Ascending aorta (tissue), 2 donors: ENCODE results near the gene DDX10. TPM values are rescaled to one million over a fixed set of nuclear protein-coding genes. Genes with fewer than 3 reads are reported as not detected.

Experiments used
- DNase-seq, 2 donors: peaks; one replicate each; pipeline ENCODE4 v3.0.0-alpha.2; 2019; ENCODE audit warnings: low spot score in 2 of 2
- H3K27ac ChIP-seq, 2 donors: fragments of 200-600 bp; sonication (generic); one replicate each; pipeline ENCODE4 v1.5.1; 2016 to 2017; ENCODE audit warnings: mild to moderate bottlenecking in 1 of 2
- H3K27me3 ChIP-seq: fragments of 200-600 bp; sonication (generic); one replicate; pipeline ENCODE4 v1.5.1; 2017
- H3K36me3 ChIP-seq, 2 donors: fragments of 200-600 bp; sonication (generic); one replicate each; pipeline ENCODE4 v1.5.1; 2016
- H3K4me1 ChIP-seq, 2 donors: fragments of 200-600 bp; sonication (generic); one replicate each; pipeline ENCODE4 v1.5.1; 2016 to 2017; ENCODE audit warnings: mild to moderate bottlenecking in 1 of 2
- H3K4me3 ChIP-seq, 2 donors: fragments of 200-600 bp; sonication (generic); one replicate each; pipeline ENCODE4 v1.5.1; 2016 to 2017; ENCODE audit warnings: mild to moderate bottlenecking in 1 of 2
- H3K9me3 ChIP-seq, 2 donors: fragments of 200-600 bp; sonication (generic); one replicate each; pipeline ENCODE4 v1.5.1; 2016
- CTCF ChIP-seq, 3 experiments: fragments of 200-600 bp in 2 of 3; fragments of 450-650 bp in 1 of 3; sonication (generic) in 2 of 3; IDR thresholded peaks; one replicate each; pipeline ENCODE4 v1.5.1; 2016 to 2019; ENCODE audit warnings: antibody characterized with exemption in 3 of 3, mild to moderate bottlenecking in 1 of 3, moderate library complexity in 1 of 3
- intact Hi-C: fragments of 100-400 bp; cut with DNase I; formaldehyde crosslinking; loops from one replicate; pipeline ENCODE4 v1.15.1; 2023
- total RNA-seq: library from RNA; depleted of rRNA; stranded (reverse); fragments of >200 nt; gene quantifications from one replicate; pipeline ENCODE4 v1.1.0, GENCODE V29; 2016

Gene DDX10
- total RNA-seq, 1 donor from 2014 or later: 21.9 TPM

DNA sequence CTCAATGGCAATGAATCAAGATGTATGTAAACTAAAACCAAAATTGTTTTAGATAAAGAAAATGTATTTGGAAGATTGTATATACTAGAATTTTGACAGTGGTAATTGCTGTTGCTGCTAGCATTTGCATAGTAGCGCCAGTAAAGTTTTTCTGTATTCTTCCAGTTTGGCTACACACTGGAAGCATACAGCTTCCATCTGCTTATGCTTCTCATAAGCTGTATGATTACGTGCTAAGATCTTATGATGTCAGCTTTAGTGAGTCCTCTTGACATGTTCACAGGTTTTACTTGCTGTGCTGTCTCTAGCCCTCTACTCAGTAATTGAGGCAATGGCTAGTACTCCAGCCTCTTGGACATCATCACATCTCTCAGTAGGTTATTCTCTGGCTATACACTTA is 256.3 kb downstream of the DDX10 start:
- H3K4me1 ChIP-seq: no peaks in the 10 kb centered on the region
- no peak for TF ChIP-seq CTCF (IDR thresholded peaks at IDR 0.05)
- H3K4me3 ChIP-seq: no peak overlapping the region
- H3K27me3 ChIP-seq: no peaks in the 10 kb centered on the region
- peaks cover 0 to 6% of the 10 kb centered on the region in 2 donors for H3K36me3 ChIP-seq
- H3K9me3 ChIP-seq: no peaks in the 10 kb centered on the region
- H3K27ac ChIP-seq: no peak overlapping the region
- intact Hi-C loops: no loop called here
- DNase-seq: no peak

- Histone ChIP-seq H3K9me3 (no peaks in the 10 kb centered on the region), H3K27ac (no peak overlapping the region), H3K4me1 (no peaks in the 10 kb centered on the region), H3K36me3 (peaks cover 0 to 6% of the 10 kb centered on the region in 2 donors), H3K27me3 (no peaks in the 10 kb centered on the region), H3K4me3 (no peak overlapping the region)
- TF ChIP-seq CTCF (IDR thresholded peaks at IDR 0.05): no peak
- DNase-seq: no peak
- intact Hi-C loops: no loop called here
Measured at GRCh38 chr11:108922241-108922640, 257.4 kb downstream of the DDX10 start.

DNA sequence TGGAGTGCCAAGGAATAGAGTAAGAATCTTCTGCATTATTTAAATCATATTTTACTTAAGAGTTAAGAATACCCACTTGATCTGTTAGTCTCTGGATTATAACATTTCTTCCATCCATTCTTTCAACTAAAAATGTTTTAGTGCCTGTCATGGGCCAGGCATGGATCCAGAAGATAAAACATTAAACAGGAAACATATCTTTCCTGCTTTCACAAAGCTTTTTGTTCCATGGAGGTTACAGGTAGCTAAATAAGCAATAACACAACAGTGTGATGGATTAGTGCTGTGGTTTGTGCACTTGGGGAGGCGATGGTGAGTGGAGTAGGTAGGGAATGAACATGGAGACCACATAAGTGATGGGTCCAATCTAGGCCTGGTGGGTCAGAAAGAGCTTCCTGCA is 258.5 kb downstream of the DDX10 start:
- Histone ChIP-seq H3K4me3 (no peak overlapping the region), H3K36me3 (no peaks in the 10 kb centered on the region), H3K9me3 (no peaks in the 10 kb centered on the region), H3K4me1 (no peaks in the 10 kb centered on the region), H3K27ac (no peak overlapping the region), H3K27me3 (no peaks in the 10 kb centered on the region)
- intact Hi-C loops: no loop called here
- TF ChIP-seq CTCF (IDR thresholded peaks at IDR 0.05): no peak
- DNase-seq: no peak

DNA sequence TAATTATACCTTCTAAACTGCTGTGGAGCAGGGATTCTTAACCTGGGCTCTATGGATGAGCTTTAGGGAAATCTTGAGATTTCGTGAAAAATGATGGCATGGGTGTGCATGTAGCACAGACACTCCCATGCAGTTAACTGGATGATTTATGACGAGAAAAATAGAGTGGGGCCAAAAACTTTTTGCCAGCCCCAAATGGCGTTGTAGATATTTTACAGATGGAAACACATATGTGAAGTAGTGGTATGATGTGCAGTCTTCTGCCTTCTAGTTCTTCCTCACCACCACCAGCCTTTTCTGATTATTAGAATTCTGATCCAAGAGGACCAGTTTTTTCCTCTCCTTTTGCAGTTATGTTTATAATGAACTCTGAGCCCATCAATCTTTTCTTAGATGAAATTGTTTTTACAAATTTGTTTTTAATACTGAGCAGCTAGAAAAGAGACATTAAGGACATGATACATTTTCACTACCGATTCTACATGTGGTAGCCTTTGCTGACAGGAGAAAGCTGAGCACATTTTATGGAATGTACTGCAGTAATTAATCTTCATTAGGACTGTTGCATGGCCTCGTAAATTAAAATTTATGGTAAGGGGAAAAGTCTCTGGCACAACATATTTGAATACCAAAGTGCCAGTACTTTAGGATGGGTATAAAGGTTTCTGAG is 261.4 kb downstream of the DDX10 start:
- no peaks in the 10 kb centered on the region for H3K4me1 ChIP-seq
- H3K36me3 ChIP-seq: no peaks in the 10 kb centered on the region
- TF ChIP-seq CTCF (IDR thresholded peaks at IDR 0.05): no peak
- no peak for DNase-seq
- H3K27ac ChIP-seq: no peak overlapping the region
- no peaks in the 10 kb centered on the region for H3K9me3 ChIP-seq
- H3K27me3 ChIP-seq: no peaks in the 10 kb centered on the region
- intact Hi-C loops: no loop called here
- H3K4me3 ChIP-seq: no peak overlapping the region

DNA sequence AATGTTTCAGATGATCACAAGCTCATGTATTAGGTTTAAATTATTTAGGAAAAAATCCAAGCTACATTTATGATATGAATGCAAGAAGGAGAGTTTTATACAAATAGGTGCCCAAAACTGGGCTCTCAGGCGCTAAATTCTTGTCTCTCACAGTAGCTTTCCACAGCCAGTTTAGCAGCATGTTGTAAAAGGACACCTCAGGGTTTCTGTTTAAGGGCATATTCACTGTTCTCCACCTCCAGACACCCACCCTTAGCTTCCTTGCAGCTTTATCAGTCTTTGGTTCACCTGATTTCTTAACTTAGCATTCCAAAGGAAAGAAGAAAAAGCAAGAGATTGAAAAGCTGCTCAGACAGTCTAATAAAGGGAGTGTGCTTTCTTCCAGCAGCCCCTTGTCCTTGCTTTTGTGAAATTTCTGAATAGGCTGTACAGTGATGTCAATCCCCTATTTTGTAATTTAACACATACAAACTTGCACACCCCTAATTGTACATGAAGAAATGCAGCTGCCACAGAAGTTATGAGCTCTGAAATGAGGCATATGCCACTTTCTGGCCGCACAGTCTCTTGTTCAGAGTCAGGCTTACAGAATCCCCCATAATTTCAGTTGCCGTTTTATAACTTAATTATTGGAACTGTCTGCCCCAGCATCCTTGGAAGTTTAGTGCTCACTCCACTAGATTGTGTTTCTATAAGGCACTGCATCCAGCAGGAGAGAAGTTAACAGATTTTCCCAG is 262.1 kb downstream of the DDX10 start:
- Histone ChIP-seq H3K4me1 (no peaks in the 10 kb centered on the region), H3K36me3 (no peaks in the 10 kb centered on the region), H3K27me3 (no peaks in the 10 kb centered on the region), H3K4me3 (no peak overlapping the region), H3K27ac (no peak overlapping the region), H3K9me3 (no peaks in the 10 kb centered on the region)
- intact Hi-C loops: no loop called here
- TF ChIP-seq CTCF (IDR thresholded peaks at IDR 0.05): no peak
- DNase-seq: no peak
